HCT116 (cell line): ENCODE measurements around the gene MATR3. TPM values are rescaled to one million over a fixed set of nuclear protein-coding genes. Genes with fewer than 3 reads are reported as not detected.

Source experiments
- ATAC-seq: fragments of 200-7000 bp; cut with Tn5 transposase; 2 replicates; pipeline ENCODE4 v1.9.1; 2020; ENCODE audit warnings: mild to moderate bottlenecking, moderate library complexity
- BruUV-seq: library from RNA; stranded (reverse); fragments of 400-500 nt; replicated peaks from 2 replicates; lab custom pipeline; 2021; lab: Mats Ljungman, UMichigan
- CTCF ChIA-PET: fragments of 300-600 bp; sonication (Branson Sonifier 250); formaldehyde crosslinking; loops from one replicate; lab custom pipeline; 2021; ENCODE audit warnings: antibody characterized with exemption; lab: Charles Lee
- POLR2A ChIA-PET: fragments of 300-600, 350-600 bp; sonication (Branson Sonifier 250); formaldehyde crosslinking; loops from one replicate; lab custom pipeline; 2021; ENCODE audit warnings: antibody characterized with exemption; lab: Charles Lee
- RAD21 ChIA-PET, 2 experiments: fragments of 300-600 bp; sonication (Branson Sonifier 250); formaldehyde crosslinking; loops; one replicate each; lab custom pipeline; 2023; ENCODE audit warnings: low total read pairs in 2 of 2; ENCODE audit not compliant: uncharacterized antibody in 2 of 2, unreplicated experiment in 2 of 2, low non-redundant PET in 1 of 2; lab: Charles Lee
- DNase-seq: peaks from one replicate; pipeline ENCODE4 v3.0.0-alpha.2; 2010; ENCODE audit warnings: low read depth, low spot score
- H2AFZ ChIP-seq: fragments of 200-600 bp; shearing (Covaris generic), sonication (generic); 2 replicates; pipeline ENCODE4 v1.6.1; 2017; ENCODE audit warnings: low read depth, mixed run types, mixed read lengths, antibody characterized with exemption, low read length; ENCODE audit not compliant: poor library complexity, severe bottlenecking
- H3K27ac ChIP-seq: 2 replicates; pipeline ENCODE4 v1.5.1; 2012; ENCODE audit warnings: low read depth, low read length
- H3K27me3 ChIP-seq: fragments of 200-600 bp; sonication (generic); 2 replicates; pipeline ENCODE4 v1.6.1; 2016; ENCODE audit warnings: mixed run types, low read length, mixed read lengths; ENCODE audit not compliant: insufficient read depth
- H3K36me3 ChIP-seq, 2 experiments: fragments of 200-500 bp in 1 of 2; fragments of 200-600 bp in 1 of 2; sonication (Bioruptor generic) in 1 of 2; sonication (generic) in 1 of 2; 2 replicates each; pipeline versions ENCODE4 v1.5.1 to v1.6.1; 2014 to 2016; ENCODE audit warnings: low read length in 2 of 2, inconsistent platforms in 1 of 2, mixed read lengths in 1 of 2, mixed run types in 1 of 2; ENCODE audit not compliant: insufficient read depth in 2 of 2, control insufficient read depth in 1 of 2
- H3K4me1 ChIP-seq, 2 experiments: fragments of 200-600 bp in 1 of 2; sonication (generic) in 1 of 2; 2 replicates each; pipeline versions ENCODE4 v1.5.1 to v1.6.1; 2012 to 2017; ENCODE audit warnings: low read length in 2 of 2, inconsistent platforms in 1 of 2, mild to moderate bottlenecking in 1 of 2, mixed read lengths in 1 of 2, mixed run types in 1 of 2, moderate library complexity in 1 of 2; ENCODE audit not compliant: insufficient read depth in 2 of 2, control insufficient read depth in 1 of 2
- H3K4me2 ChIP-seq: fragments of 200-600 bp; sonication (generic); 2 replicates; pipeline ENCODE4 v1.6.1; 2017; ENCODE audit warnings: mixed run types, low read length, mixed read lengths
- H3K4me3 ChIP-seq, 2 experiments: fragments of 200-600 bp in 1 of 2; sonication (generic) in 1 of 2; replicated peaks in 1 of 2; 2 replicates each; pipeline ENCODE4 v1.5.1; 2011 to 2016; ENCODE audit warnings: low read length in 2 of 2, control low read depth in 1 of 2, low read depth in 1 of 2, mild to moderate bottlenecking in 1 of 2, mixed read lengths in 1 of 2, mixed run types in 1 of 2
- H3K79me2 ChIP-seq: fragments of 200-600 bp; sonication (generic); 2 replicates; pipeline ENCODE4 v1.6.1; 2017; ENCODE audit warnings: mild to moderate bottlenecking, mixed run types, low read length, moderate library complexity, mixed read lengths; ENCODE audit not compliant: insufficient read depth
- H3K9ac ChIP-seq: fragments of 200-600 bp; sonication (generic); 2 replicates; pipeline ENCODE4 v1.6.1; 2016; ENCODE audit warnings: low read length, mixed read lengths
- H3K9me2 ChIP-seq: fragments of 200-600 bp; sonication (generic), shearing (Covaris generic); 2 replicates; pipeline ENCODE4 v1.6.1; 2017; ENCODE audit warnings: mixed run types, mild to moderate bottlenecking, moderate library complexity; ENCODE audit not compliant: insufficient read depth
- H3K9me3 ChIP-seq, 2 experiments: fragments of 200-500 bp in 1 of 2; fragments of 200-600 bp in 1 of 2; sonication (Bioruptor generic) in 1 of 2; sonication (generic) in 1 of 2; 2 replicates each; pipeline ENCODE4 v1.6.1; 2014 to 2017; ENCODE audit warnings: low read length in 2 of 2, mixed read lengths in 2 of 2, inconsistent platforms in 1 of 2, low read depth in 1 of 2, mild to moderate bottlenecking in 1 of 2, mixed run types in 1 of 2, moderate library complexity in 1 of 2; ENCODE audit not compliant: control insufficient read depth in 1 of 2, insufficient read depth in 1 of 2
- H4K20me1 ChIP-seq: fragments of 200-600 bp; sonication (generic), shearing (Covaris generic); 2 replicates; pipeline ENCODE4 v1.6.1; 2017; ENCODE audit warnings: mixed run types, mild to moderate bottlenecking, moderate library complexity; ENCODE audit not compliant: insufficient read depth
- CBX3 ChIP-seq: IDR thresholded peaks from 2 replicates; pipeline ENCODE4 v1.6.1; 2012; ENCODE audit warnings: low read depth
- CEBPB ChIP-seq: IDR thresholded peaks from 2 replicates; pipeline ENCODE4 v1.6.1; 2012; ENCODE audit warnings: low read depth
- EGR1 ChIP-seq: IDR thresholded peaks from 2 replicates; pipeline ENCODE4 v1.6.1; 2012; ENCODE audit warnings: low read depth
- EZH2 ChIP-seq: fragments of 200-600 bp; sonication (generic); IDR thresholded peaks from 2 replicates; pipeline ENCODE4 v1.6.1; 2017; ENCODE audit warnings: antibody characterized with exemption, mixed run types
- EZH2phosphoT487 ChIP-seq: fragments of 200-600 bp; IDR thresholded peaks from 2 replicates; pipeline ENCODE4 v1.6.1; 2018; ENCODE audit warnings: antibody characterized with exemption, borderline replicate concordance
- FOSL1 ChIP-seq: IDR thresholded peaks from 2 replicates; pipeline ENCODE4 v1.6.1; 2012; ENCODE audit warnings: low read depth
- JUND ChIP-seq: IDR thresholded peaks from 2 replicates; pipeline ENCODE4 v1.6.1; 2012
- POLR2A ChIP-seq: IDR thresholded peaks from 2 replicates; pipeline ENCODE4 v1.7.0; 2011; ENCODE audit warnings: borderline replicate concordance; ENCODE audit not compliant: insufficient read depth, insufficient read length; ENCODE audit errors: extremely low read depth
- SIN3A ChIP-seq: IDR thresholded peaks from 2 replicates; pipeline ENCODE4 v1.6.1; 2012; ENCODE audit warnings: low read depth
- SP1 ChIP-seq: IDR thresholded peaks from 2 replicates; pipeline ENCODE4 v1.6.1; 2012; ENCODE audit warnings: low read depth
- ZFX ChIP-seq: fragments of 450-650 bp; IDR thresholded peaks from 2 replicates; pipeline ENCODE4 v1.6.1; 2017
- intact Hi-C: fragments of 100-400 bp; cut with micrococcal nuclease; formaldehyde crosslinking; loops from 2 replicates; pipeline ENCODE4 v1.10.0; 2022
- total RNA-seq: library from RNA; stranded (reverse); gene quantifications from one replicate; pipeline ENCODE4 v1.2.1, GENCODE V29; 2021; ENCODE audit not compliant: unreplicated experiment
- TF ChIP-seq, protein P1 (sequence below): IDR thresholded peaks from 2 replicates; pipeline ENCODE4 v1.6.1; 2011; ENCODE audit warnings: mild to moderate bottlenecking, low read length, moderate library complexity; ENCODE audit not compliant: insufficient replicate concordance; ENCODE audit errors: extremely low read depth
- TF ChIP-seq, protein P2 (sequence below): IDR thresholded peaks from 2 replicates; pipeline ENCODE4 v1.6.1; 2012; ENCODE audit warnings: low read depth
- TF ChIP-seq, protein P3 (sequence below), 3 experiments: fragments of 200-600 bp in 1 of 3; sonication (generic) in 1 of 3; IDR thresholded peaks in 2 of 3; conservative IDR thresholded peaks in 1 of 3; 2 replicates each; pipeline ENCODE4 v1.5.1; 2012 to 2017; ENCODE audit warnings: low read depth in 2 of 3, low read length in 2 of 3, antibody characterized with exemption in 1 of 3, borderline replicate concordance in 1 of 3, control low read depth in 1 of 3, mild to moderate bottlenecking in 1 of 3, mixed read lengths in 1 of 3, mixed run types in 1 of 3, moderate library complexity in 1 of 3; ENCODE audit not compliant: insufficient read depth in 1 of 3
- TF ChIP-seq, protein P4 (sequence below): IDR thresholded peaks from 2 replicates; pipeline ENCODE4 v1.6.1; 2012

Gene MATR3
- total RNA-seq, 1 experiment from 2014 or later: 123 TPM

DNA sequence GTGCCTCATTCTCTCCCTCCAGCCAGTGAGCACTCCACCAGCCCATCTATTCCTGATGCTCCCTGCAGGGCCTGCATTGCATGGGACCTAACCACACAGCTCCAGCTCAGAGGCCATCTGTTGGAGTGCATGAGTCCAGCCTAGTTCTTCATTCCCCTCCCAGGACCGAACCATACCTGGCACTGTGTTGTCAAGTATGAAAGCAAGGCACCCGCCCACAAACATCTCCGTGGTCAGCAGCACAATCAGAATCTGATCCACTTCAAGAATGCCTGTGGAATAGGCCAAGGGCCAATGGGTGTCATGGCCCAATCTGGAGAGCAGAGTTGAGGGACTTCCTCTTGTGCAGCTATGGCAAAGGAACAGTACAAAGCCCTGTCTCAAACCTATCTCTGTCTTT, 83.7 kb downstream of the MATR3 start:
- intact Hi-C loops: loop anchor here (10.0 kb wide), 1 partner anchor 182 kb away; the partner anchor contains the start of gene SIL1
- DNase-seq: no peak
- BruUV-seq: no TSS peak
- Histone ChIP-seq H3K27ac (no peak overlapping the region), H3K9me2 (no peaks in the 10 kb centered on the region), H4K20me1 (no peaks in the 10 kb centered on the region), H3K9me3 (no peaks in the 10 kb centered on the region), H2AFZ (no peak overlapping the region), H3K36me3 (0 out of 4 replicates have a peak, but pooled peaks cover 0 to under 1% of the 10 kb centered on the region in 2 experiments), H3K4me2 (no peak overlapping the region), H3K27me3 (no peaks in the 10 kb centered on the region), H3K9ac (no peak overlapping the region), H3K79me2 (no peaks in the 10 kb centered on the region), H3K4me1 (peaks cover 24 to 25% of the 10 kb centered on the region in 2 experiments), H3K4me3 (no peak overlapping the region)
- no peak for TF ChIP-seq POLR2A
- no peak for TF ChIP-seq SP1
- no peak for TF ChIP-seq CEBPB
- no peak for TF ChIP-seq JUND
- TF ChIP-seq, protein P1, sequence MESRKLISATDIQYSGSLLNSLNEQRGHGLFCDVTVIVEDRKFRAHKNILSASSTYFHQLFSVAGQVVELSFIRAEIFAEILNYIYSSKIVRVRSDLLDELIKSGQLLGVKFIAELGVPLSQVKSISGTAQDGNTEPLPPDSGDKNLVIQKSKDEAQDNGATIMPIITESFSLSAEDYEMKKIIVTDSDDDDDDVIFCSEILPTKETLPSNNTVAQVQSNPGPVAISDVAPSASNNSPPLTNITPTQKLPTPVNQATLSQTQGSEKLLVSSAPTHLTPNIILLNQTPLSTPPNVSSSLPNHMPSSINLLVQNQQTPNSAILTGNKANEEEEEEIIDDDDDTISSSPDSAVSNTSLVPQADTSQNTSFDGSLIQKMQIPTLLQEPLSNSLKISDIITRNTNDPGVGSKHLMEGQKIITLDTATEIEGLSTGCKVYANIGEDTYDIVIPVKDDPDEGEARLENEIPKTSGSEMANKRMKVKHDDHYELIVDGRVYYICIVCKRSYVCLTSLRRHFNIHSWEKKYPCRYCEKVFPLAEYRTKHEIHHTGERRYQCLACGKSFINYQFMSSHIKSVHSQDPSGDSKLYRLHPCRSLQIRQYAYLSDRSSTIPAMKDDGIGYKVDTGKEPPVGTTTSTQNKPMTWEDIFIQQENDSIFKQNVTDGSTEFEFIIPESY: no peak
- TF ChIP-seq EGR1: no peak
- TF ChIP-seq, protein P2, sequence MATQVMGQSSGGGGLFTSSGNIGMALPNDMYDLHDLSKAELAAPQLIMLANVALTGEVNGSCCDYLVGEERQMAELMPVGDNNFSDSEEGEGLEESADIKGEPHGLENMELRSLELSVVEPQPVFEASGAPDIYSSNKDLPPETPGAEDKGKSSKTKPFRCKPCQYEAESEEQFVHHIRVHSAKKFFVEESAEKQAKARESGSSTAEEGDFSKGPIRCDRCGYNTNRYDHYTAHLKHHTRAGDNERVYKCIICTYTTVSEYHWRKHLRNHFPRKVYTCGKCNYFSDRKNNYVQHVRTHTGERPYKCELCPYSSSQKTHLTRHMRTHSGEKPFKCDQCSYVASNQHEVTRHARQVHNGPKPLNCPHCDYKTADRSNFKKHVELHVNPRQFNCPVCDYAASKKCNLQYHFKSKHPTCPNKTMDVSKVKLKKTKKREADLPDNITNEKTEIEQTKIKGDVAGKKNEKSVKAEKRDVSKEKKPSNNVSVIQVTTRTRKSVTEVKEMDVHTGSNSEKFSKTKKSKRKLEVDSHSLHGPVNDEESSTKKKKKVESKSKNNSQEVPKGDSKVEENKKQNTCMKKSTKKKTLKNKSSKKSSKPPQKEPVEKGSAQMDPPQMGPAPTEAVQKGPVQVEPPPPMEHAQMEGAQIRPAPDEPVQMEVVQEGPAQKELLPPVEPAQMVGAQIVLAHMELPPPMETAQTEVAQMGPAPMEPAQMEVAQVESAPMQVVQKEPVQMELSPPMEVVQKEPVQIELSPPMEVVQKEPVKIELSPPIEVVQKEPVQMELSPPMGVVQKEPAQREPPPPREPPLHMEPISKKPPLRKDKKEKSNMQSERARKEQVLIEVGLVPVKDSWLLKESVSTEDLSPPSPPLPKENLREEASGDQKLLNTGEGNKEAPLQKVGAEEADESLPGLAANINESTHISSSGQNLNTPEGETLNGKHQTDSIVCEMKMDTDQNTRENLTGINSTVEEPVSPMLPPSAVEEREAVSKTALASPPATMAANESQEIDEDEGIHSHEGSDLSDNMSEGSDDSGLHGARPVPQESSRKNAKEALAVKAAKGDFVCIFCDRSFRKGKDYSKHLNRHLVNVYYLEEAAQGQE: no peak
- TF ChIP-seq ZFX: no peak
- no peak for TF ChIP-seq FOSL1
- TF ChIP-seq, protein P3, sequence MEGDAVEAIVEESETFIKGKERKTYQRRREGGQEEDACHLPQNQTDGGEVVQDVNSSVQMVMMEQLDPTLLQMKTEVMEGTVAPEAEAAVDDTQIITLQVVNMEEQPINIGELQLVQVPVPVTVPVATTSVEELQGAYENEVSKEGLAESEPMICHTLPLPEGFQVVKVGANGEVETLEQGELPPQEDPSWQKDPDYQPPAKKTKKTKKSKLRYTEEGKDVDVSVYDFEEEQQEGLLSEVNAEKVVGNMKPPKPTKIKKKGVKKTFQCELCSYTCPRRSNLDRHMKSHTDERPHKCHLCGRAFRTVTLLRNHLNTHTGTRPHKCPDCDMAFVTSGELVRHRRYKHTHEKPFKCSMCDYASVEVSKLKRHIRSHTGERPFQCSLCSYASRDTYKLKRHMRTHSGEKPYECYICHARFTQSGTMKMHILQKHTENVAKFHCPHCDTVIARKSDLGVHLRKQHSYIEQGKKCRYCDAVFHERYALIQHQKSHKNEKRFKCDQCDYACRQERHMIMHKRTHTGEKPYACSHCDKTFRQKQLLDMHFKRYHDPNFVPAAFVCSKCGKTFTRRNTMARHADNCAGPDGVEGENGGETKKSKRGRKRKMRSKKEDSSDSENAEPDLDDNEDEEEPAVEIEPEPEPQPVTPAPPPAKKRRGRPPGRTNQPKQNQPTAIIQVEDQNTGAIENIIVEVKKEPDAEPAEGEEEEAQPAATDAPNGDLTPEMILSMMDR (IDR thresholded peaks at IDR 0.05 in 2 of 3, conservative IDR thresholded peaks at IDR 0.05 in 1 of 3; ENCODE audit: borderline replicate concordance in 1 of 3, insufficient read depth in 1 of 3, low read depth in 2 of 3, low read length in 2 of 3): no peak
- TF ChIP-seq SIN3A: no peak
- no peak for TF ChIP-seq EZH2
- TF ChIP-seq, protein P4, sequence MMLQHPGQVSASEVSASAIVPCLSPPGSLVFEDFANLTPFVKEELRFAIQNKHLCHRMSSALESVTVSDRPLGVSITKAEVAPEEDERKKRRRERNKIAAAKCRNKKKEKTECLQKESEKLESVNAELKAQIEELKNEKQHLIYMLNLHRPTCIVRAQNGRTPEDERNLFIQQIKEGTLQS: no peak
- no peak for TF ChIP-seq CBX3
- no peak for TF ChIP-seq EZH2phosphoT487
- CTCF ChIA-PET: no interaction called here
- ATAC-seq: no peak
- POLR2A ChIA-PET: no interaction called here
- RAD21 ChIA-PET: no interaction called here
